Measurements from ENCODE around the gene CIB4.

Gene CIB4

DNA sequence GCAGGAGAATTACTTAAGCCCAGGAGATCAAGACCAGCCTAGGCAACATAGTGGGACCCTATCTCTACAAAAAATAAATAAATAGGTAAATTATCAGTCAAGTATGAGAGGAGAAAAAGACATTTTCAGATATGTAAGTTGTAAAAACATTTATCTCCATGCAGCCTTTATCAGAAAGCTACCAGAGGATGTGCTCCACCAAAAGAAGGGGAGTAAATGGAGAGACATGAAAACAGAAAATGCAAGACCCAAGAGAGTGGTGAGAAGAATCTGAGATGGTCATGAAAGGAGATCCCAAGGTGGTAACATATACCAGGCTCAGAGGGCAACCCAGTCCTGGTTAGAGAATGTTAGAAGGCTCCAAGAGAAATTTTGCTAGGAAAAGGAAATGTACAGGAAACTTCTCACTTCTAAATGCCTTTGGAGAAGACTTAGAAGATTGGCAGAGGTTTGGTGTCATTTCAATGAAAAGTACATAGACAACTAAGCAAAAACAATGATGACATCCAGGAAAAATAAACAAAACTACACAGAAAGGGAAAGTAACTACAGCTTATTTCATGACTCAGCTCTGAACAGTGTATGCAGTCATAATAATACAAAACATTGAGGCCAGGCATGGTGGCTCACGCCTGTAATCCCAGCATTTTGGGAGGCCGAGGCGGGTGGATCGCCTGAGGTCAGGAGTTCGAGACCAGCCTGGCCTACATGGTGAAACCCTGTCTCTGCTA is 19.5 kb downstream of the CIB4 start:
- no peak for DNase-seq (ENCODE audit: low spot score)

GRCh38 chr2:26620031-26620605 is 21.0 kb downstream of the CIB4 start:
- no peak for DNase-seq (ENCODE audit: low spot score)

DNA sequence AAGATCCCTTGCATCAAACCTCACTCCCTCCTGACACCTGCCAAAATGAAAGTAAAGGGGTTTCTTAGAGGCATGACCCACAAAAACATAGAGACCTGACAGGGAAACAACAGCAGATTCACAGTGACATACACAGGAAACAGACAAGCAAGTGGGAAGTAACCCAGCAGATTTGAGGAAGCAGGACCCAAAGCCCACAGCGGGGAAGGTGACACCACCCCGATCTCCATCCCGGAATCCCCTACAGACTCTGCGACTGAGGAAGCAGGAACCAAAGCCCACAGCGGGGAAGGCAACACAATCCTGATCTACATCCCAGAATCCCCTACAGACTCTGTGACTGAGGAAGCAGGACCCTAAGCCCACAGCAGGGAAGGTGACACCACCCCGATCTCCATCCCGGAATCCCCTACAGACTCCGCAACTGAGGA is 21.6 kb downstream of the CIB4 start:
- no peak for DNase-seq (ENCODE audit: low spot score)

DNA sequence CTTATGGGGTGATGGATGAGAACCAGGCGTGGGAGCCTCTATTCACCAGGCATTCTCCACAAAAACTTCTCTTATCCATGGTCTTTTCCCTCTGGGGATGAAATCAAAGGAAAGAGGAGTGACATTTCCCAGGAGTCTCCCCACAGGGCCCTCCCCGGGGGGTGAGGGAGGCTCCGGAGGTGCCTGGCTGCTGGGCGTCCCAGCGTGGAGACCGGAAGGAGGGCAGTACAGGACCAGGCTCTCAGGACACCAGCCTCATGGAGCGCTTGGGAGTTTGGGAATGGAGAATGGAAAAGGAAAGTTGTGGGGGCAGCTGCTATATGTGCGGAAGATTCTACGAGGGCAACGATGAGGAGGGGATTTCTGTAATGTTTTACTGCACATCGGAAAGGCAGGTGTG is 22.1 kb downstream of the CIB4 start:
- DNase-seq (ENCODE audit: low spot score) = no peak

DNA sequence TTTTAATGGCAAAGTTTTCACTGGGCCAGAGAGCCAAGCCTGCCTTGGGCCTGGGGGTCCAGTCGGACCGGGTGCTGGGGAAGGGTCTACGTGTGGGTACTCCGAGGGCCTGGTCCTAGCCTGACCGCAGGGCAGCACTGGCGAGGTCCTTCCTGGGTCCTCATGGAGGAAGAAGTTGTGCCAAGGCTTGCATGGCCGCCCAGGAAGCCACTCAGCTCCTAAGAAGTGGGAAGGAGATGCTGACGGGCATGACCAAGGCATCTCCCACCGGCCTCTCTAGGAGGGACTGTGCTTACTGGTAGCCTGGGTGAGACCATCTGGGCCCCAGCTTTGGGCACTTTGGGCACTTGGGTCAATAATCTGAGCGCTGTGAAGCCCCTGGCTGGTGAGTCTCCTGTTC is 22.6 kb downstream of the CIB4 start:
- DNase-seq (ENCODE audit: low spot score) = no peak

- DNase-seq (ENCODE audit: low spot score) = no peak
Observed at GRCh38 chr2:26617588-26618083, 23.5 kb downstream of the CIB4 start.

- no peak for DNase-seq (ENCODE audit: low spot score)
Observed at GRCh38 chr2:26616706-26617587, 24.2 kb downstream of the CIB4 start.

DNA sequence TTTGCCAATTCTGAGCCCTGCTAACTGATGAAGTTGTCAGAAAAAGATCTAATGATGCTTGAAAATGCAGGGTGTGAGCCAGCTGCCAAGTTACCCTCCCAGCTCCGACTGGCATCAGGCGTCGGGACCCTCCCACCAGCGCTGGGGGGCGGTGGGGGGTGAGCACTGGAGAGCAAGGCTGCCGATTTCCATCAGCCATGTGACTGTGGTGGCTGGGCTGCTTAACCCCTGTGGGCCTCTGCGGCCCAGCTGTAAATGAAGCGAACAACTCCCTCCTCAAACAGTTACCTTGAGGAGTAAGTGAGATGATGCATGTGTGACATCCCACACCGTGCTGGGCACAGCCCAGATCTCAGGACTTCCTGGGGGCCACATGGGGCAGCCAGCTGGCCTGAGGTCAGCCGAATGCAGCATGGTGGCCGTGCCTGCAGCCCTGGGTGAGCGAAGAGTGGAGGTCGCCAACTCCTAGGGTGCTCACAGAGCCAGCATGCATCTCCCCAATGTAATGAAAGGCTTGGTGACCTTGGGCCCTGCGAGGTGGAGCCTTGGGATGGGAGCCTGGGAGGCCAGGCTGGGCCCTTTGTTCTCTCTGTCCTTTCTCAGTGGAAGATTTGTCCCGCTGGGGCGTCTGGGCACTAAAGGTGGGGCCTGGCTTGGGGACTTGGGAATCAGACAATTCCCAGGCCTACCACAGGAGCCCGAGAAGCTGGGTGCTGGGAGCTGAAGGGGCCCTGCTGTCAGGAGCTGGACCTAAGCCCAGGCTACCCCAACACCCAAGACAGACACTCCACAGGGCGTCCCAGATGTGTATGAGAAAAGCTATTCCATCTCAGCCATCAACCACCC is 25.1 kb downstream of the CIB4 start:
- no peak for DNase-seq (ENCODE audit: low spot score)

- DNase-seq (ENCODE audit: low spot score) = no peak
Observed at GRCh38 chr2:26615336-26615859, 25.8 kb downstream of the CIB4 start.

DNA sequence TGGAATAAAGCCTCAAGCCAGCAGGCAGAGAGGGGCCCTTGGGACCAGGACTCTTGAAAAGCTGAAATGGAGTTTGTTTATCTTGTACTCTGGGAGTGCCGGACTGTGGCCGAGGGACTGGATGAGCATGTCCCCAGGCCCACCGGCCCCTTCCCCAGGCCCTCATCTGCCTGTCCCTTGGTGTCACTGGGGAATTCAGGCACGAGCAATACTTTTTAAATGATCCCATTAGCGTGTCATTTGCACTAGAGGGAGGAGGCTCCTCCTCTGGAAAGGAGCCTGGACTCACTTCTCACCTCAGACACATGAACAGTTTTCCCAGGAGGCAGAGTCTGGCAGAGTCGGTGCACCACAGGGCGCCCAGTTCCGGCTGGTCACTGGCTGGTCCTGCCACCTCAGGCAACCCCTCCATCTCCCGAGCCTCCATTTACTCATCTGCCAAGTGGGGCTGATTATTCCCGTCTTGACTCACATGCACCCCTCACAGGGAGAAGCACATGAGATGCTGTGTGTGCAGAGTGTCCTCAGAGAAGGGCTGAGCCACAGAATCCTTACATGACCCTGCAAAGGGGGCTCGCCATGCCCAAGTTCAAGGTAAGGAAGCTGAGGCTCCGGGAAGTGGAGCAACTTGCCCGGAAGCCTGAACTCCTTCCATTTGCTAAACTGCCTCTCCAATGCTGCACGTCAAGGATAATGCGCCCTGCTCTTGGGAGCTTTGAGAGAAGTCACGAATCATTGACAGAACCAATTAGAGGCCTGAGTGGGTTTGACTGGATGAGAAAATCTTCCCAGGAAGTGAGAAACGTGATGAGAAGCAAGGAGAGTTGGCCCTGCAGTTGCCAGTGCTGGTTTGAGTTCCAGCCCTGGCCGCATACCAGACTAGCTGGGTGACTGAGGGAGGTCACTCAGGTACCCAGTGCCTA is 26.7 kb downstream of the CIB4 start:
- DNase-seq (ENCODE audit: low spot score) = no peak

DNA sequence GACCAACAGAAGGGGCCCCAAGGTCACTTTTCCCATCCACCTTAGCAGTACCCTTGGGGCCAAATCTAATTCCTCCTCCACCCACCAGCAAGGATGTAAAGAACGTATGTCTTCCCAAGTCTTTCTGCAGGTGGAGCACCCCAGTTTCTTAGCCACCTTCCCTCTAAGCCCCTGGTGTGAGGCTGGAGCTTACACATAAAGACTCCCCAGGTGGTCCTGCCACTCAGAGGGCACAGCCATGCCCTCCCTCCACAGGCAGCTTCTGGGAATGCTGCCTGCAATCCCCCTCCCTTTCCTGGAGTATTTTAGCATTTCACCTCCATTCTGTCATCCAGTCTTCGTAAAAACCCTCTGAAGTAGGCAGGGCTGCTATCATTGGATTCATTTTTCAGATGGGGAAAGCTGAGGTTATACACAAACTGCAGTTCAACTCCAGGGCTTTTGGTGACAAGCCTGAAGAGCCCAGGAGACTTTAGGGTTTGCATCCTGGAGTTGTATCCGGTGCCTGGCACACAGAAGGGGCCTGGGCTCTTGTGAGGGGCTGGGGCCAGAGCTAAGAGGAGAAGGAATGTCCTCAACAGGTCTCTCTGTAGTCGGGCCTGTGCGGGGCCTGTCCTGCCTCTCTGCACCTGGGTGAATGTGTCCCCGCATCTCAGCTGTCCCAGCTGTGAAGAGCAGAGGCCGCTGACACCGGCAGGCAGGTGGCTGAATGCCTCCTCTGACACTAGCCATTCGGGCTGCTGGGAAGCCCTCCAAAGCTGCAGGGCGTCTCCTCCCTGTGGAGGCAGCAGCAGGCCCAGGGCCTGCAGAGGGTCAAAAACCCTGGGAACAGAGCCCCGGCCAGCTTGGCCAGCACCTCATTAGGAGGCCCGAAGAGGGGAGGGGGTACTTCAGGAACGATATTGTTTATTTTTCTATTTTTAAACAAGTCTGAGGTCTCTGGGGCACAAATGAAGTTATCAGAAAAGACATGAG is 27.6 kb downstream of the CIB4 start:
- no peak for DNase-seq (ENCODE audit: low spot score)

DNA sequence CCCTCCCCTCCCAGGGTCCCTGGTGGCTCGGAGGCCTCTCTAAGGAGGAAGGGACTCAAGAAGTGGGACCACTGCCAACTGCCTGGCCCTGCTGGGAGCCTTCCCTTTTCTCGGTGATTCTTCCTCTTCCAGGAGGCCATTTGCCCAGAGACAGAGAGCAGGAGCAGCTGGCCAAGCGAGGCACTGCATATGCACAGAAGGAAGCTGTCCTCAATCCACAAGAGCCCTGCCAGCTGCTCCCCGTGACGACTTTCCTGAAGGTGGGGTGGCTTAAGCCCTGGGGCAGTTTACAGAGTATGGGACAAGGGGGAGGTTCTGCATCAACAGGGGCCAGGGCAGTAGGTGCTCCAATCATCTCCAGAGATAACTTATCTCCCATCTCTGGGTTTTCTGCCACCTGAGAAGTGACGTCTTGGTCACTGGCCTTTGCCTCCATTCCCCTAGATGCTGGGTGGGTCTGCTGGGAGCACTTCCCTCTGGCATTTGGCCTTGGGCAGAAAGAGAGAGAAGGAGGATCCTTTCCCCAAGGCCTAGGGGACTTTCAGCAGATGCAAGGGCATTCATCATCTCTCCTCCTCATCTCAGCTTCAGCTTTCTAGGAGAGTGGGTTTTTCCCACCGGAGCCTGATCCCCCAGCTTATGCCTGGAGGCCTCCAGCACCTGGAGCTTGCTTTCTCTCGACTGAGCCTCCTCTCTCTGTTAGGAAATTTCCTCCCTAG is 28.5 kb downstream of the CIB4 start:
- no peak for DNase-seq (ENCODE audit: low spot score)

- no peak for DNase-seq (ENCODE audit: low spot score)
Observed at GRCh38 chr2:26612034-26612433, 29.1 kb downstream of the CIB4 start.

GRCh38 chr2:26610504-26611335 is 30.4 kb downstream of the CIB4 start:
- DNase-seq (ENCODE audit: low spot score) = no peak

GRCh38 chr2:26609839-26610277 is 31.3 kb downstream of the CIB4 start:
- DNase-seq (ENCODE audit: low spot score) = no peak

GRCh38 chr2:26609205-26609631 is 31.9 kb downstream of the CIB4 start:
- no peak for DNase-seq (ENCODE audit: low spot score)

DNA sequence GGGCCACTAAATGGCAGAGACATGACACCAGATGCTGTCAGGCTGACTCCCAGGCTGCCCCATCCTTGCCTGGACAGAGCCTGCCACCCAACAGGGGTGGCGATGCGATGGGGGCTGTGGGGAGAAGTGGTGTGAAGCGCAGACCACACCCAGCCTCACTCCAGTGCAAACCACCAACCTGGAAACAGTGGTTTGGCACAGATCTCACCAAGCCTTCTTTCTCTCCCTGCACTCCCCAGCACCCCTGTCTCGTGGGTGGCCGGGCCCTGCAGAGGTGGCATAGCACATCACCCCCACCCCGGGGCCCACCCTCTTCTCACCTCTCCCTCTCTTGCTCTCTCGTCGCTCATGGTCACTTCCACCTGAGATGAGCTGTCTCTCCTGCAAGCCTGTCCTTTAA is 32.6 kb downstream of the CIB4 start:
- DNase-seq (ENCODE audit: low spot score) = no peak

DNA sequence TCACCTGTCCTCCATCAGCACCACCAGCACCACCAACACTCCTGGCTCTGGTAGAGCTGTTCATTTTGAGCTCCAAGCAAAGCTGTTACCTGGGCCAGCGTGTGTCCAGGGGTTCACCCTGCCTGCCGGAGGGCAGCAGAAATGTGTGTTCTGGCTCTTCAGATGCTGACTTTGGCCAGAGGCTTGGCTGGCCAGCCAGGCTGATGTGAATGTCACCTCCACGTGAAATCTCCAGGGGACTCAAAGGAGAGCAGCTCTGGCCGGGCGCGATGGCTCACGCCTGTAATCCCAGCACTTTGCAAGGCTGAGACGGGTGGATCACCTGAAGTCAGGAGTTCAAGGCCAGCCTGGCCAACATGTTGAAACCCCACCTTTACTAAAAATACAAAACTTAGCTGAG is 33.5 kb downstream of the CIB4 start:
- DNase-seq (ENCODE audit: low spot score) = no peak
